ENCODE results near the gene SIGLEC5.

Gene SIGLEC5

DNA sequence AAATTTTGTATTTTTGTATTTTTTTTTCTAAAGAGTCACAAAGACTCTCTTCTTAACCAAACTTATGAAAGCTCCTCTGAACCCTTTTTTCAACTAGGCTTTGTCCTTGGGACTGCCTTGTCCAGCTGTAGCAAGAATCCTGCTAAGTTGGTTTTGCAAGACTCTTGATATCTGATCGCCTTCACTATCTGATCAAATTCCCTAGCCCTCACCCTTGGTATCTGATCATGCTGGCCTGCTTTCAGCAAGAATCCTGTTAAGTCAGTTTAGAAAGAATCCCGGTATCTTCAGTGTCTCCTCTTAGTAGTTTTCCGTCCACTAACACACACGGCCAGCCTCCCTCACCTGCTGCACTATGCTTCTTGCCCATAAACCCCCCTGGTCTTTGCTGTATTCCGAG lies 1.9 kb upstream of the SIGLEC5 start:
- DNase-seq (ENCODE audit: insufficient read length, low spot score) (no peak), FAIRE-seq (no peak)
- TF ChIP-seq POLR2AphosphoS5 (IDR thresholded peaks at IDR 0.05; ENCODE audit: low read depth, low read length) (no peak), SPI1 (IDR thresholded peaks at IDR 0.05; ENCODE audit: low read depth, low read length) (no peak), PAX5 (IDR thresholded peaks at IDR 0.05; ENCODE audit: insufficient read depth, low read length, severe bottlenecking) (no peak), POLR2A (IDR thresholded peaks at IDR 0.05; ENCODE audit: low read depth, low read length) (no peak), TAF1 (IDR thresholded peaks at IDR 0.05; ENCODE audit: low read depth, low read length) (no peak), POU2F2 (IDR thresholded peaks at IDR 0.05; ENCODE audit: low read depth, low read length) (no peak)

DNA sequence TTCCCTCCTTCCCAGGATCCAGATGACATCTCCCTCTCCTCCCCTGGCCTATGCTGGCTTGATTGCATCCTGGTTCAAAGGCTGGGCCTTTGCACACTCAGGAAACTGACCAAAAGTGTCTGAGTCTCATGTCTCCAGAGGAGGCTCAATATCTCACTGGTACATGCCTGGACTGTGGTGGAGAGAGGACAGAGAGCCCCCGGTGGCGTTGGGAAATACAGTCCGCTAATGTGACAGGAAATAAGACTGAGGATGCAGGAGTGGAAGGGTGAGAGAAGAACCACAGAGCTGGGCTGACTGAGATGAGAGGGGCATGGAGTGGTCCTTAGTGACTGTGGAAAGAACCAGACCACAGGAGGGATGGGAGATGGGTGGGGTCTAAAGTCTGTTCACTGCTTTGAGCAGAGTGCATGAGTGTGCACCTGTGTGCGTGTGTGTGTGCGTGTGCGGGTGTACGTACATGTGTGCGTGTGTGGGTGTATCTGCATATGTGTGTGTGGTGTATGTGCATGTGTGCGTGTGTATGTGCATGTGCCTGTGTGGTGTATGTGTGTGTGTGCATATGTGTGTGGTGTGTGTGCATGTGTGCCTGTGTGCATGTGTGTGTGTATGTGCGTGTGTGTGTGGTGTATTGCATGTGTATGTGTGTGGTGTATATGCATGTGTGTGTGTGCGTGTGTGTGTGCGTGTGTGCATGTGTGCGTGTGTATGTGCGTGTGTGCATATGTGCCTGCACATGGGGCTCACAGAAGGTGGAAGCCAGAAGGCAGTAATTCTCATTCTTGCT lies 1.9 kb downstream of the SIGLEC5 start:
- FAIRE-seq = peak; percentile 82
- DNase-seq (ENCODE audit: insufficient read length, low spot score) = no peak
- TF ChIP-seq TAF1 (IDR thresholded peaks at IDR 0.05; ENCODE audit: low read depth, low read length) = no peak
- no peak for TF ChIP-seq POU2F2 (IDR thresholded peaks at IDR 0.05; ENCODE audit: low read depth, low read length)
- TF ChIP-seq POLR2AphosphoS5 (IDR thresholded peaks at IDR 0.05; ENCODE audit: low read depth, low read length) = no peak
- no peak for TF ChIP-seq PAX5 (IDR thresholded peaks at IDR 0.05; ENCODE audit: insufficient read depth, low read length, severe bottlenecking)
- no peak for TF ChIP-seq SPI1 (IDR thresholded peaks at IDR 0.05; ENCODE audit: low read depth, low read length)
- TF ChIP-seq POLR2A (IDR thresholded peaks at IDR 0.05; ENCODE audit: low read depth, low read length) = no peak

DNA sequence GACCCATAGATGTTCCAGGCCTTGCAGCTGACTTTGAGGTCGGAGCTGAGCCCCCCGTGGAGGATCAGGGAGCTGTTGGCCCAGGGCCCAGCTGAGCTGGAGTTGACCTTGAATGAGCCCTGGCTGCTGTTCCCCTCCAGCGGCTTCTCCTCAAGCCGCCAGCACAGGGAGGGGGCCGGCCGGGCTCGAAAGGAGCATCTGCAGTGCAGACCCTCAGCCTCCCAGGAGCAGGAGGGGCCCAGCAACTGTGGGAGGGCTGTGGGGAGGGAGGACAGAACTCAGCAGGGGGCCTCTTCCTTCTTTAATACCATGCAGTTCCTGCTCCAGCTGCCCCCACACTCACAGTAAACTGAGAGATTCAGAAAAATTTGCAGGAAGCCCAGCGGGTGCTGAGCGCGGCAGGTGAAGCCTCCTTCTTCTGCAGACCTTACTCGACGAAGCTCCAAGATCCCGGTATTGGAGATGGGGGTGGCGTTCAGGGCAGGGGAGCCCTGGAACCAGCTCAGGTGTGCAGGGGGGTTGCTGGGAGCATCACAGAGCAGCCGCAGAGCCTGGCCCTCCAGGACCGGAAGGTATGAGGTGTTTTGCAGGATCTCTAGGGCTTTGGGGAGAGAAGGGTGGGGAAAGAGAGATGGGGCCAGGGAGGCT lies 2.6 kb downstream of the SIGLEC5 start:
- no peak for DNase-seq (ENCODE audit: insufficient read length, low spot score)
- no peak for FAIRE-seq
- TF ChIP-seq SPI1 (IDR thresholded peaks at IDR 0.05; ENCODE audit: low read depth, low read length) (no peak), PAX5 (IDR thresholded peaks at IDR 0.05; ENCODE audit: insufficient read depth, low read length, severe bottlenecking) (no peak), POU2F2 (IDR thresholded peaks at IDR 0.05; ENCODE audit: low read depth, low read length) (no peak), TAF1 (IDR thresholded peaks at IDR 0.05; ENCODE audit: low read depth, low read length) (no peak), POLR2A (IDR thresholded peaks at IDR 0.05; ENCODE audit: low read depth, low read length) (no peak), POLR2AphosphoS5 (IDR thresholded peaks at IDR 0.05; ENCODE audit: low read depth, low read length) (no peak)

DNA sequence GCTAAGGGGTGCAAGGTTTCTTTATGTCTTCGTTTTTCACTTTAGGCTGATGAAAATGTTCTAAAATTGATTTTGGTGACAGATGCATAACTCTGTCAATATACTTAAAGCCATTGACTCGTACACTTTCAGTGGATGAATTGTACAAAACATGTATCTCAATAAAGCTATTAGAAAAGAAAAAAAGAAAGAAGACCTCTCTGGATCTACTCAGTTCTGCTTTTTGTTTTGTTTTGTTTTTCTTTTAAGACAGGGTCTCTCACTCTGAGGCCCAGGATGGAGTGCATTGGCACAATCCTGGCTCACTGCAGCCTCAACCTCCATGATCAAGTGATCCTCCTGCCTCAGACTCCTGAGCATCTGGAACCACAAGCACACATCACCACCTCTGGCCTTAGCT lies 3.5 kb downstream of the SIGLEC5 start:
- no peak for DNase-seq (ENCODE audit: insufficient read length, low spot score)
- TF ChIP-seq SPI1 (IDR thresholded peaks at IDR 0.05; ENCODE audit: low read depth, low read length) = peak; percentile 63
- no peak for TF ChIP-seq POLR2A (IDR thresholded peaks at IDR 0.05; ENCODE audit: low read depth, low read length)
- no peak for TF ChIP-seq TAF1 (IDR thresholded peaks at IDR 0.05; ENCODE audit: low read depth, low read length)
- FAIRE-seq = no peak

DNA sequence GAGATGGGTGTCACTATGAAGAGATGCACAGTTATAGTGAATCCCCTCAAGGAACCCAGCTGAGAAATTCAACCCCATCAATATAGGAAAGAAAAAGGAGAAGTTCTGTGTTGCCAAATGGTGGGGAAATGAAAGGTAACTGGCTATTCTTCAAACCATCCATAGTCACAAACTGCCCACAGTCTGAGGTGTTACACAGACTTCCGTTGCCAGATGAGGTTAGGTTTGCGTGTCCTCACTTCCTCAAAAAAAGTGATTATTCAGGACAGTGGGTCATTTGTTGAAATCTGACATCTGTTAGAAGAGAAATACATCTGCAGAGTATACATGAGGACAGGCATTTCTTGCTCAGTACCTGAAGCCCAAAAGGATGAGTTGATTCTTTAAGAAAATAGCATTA lies 9.0 kb downstream of the SIGLEC5 start:
- peak; percentile 95 for FAIRE-seq
- peak; percentile 57 for DNase-seq (ENCODE audit: insufficient read length, low spot score)
- TF ChIP-seq SPI1 (IDR thresholded peaks at IDR 0.05; ENCODE audit: low read depth, low read length) = peak; percentile 98
- no peak for TF ChIP-seq TAF1 (IDR thresholded peaks at IDR 0.05; ENCODE audit: low read depth, low read length)
- no peak for TF ChIP-seq PAX5 (IDR thresholded peaks at IDR 0.05; ENCODE audit: insufficient read depth, low read length, severe bottlenecking)
- no peak for TF ChIP-seq POLR2A (IDR thresholded peaks at IDR 0.05; ENCODE audit: low read depth, low read length)
- TF ChIP-seq POU2F2 (IDR thresholded peaks at IDR 0.05; ENCODE audit: low read depth, low read length) = peak; percentile 71

DNA sequence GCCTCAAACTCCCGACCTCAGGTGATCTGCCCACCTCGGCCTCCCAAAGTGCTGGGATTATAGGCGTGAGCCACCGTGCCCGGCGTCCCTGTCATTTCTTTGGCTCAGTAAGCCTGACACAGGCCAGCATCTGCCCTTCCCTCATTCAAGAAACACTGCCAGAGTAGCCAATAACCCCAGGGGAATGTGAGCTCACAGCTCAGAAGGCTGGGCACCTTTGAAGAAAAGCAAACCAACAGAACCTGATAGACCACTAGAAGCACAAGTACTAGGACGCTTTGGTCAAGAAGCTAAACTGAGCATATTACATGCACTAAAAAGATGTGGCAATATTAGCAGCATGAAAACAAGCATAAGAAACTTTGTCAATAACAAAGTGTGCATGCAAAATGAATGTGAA lies 14.2 kb downstream of the SIGLEC5 start:
- DNase-seq (ENCODE audit: insufficient read length, low spot score) (no peak), FAIRE-seq (no peak)
- TF ChIP-seq TAF1 (IDR thresholded peaks at IDR 0.05; ENCODE audit: low read depth, low read length) (no peak), SPI1 (IDR thresholded peaks at IDR 0.05; ENCODE audit: low read depth, low read length) (no peak), POU2F2 (IDR thresholded peaks at IDR 0.05; ENCODE audit: low read depth, low read length) (no peak), POLR2A (IDR thresholded peaks at IDR 0.05; ENCODE audit: low read depth, low read length) (no peak), POLR2AphosphoS5 (IDR thresholded peaks at IDR 0.05; ENCODE audit: low read depth, low read length) (no peak), PAX5 (IDR thresholded peaks at IDR 0.05; ENCODE audit: insufficient read depth, low read length, severe bottlenecking) (no peak)

DNA sequence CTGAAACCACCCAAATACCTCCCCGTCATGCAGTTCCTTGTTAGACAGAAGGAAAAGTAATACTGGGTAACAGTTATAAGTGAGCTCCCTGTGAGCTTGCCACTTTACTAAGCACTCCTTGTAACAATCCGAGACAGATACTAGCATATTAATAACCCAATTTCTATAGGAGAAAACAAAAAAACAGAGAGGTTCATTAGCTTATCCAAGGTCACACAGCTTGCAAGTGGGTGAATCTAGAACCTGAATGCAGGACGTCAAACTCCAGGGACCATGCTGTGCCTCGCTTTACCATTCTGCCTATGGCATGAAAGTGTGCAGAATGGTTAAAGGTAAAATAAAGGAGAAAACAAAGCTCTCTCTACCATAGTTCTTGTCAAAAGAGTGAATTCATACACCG lies 15.4 kb downstream of the SIGLEC5 start:
- no peak for FAIRE-seq
- no peak for DNase-seq (ENCODE audit: insufficient read length, low spot score)
- TF ChIP-seq POLR2AphosphoS5 (IDR thresholded peaks at IDR 0.05; ENCODE audit: low read depth, low read length) (no peak), POU2F2 (IDR thresholded peaks at IDR 0.05; ENCODE audit: low read depth, low read length) (no peak), SPI1 (IDR thresholded peaks at IDR 0.05; ENCODE audit: low read depth, low read length) (no peak), TAF1 (IDR thresholded peaks at IDR 0.05; ENCODE audit: low read depth, low read length) (no peak), POLR2A (IDR thresholded peaks at IDR 0.05; ENCODE audit: low read depth, low read length) (no peak), PAX5 (IDR thresholded peaks at IDR 0.05; ENCODE audit: insufficient read depth, low read length, severe bottlenecking) (no peak)

DNA sequence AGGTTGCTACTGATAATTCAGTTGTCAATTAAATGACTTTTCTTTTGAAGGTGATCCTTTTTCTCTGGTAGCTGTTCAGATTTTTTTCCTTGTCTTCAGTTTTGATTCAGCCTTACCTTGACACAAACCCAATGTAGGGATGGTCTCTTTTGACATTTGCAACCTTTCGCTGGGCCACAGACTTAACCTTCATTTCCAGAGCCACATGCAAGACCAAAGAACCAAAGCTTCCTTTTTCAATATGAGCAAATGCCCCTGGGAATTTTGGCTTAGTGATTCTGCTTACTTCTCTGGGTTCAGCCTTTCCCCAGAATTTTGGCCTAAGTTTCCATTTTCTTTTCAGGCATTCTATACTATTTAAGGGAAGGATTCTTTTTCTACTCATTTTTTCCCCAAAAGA lies 19.6 kb downstream of the SIGLEC5 start:
- no peak for FAIRE-seq
- TF ChIP-seq PAX5 (IDR thresholded peaks at IDR 0.05; ENCODE audit: insufficient read depth, low read length, severe bottlenecking) (no peak), TAF1 (IDR thresholded peaks at IDR 0.05; ENCODE audit: low read depth, low read length) (no peak), POLR2AphosphoS5 (IDR thresholded peaks at IDR 0.05; ENCODE audit: low read depth, low read length) (no peak), SPI1 (IDR thresholded peaks at IDR 0.05; ENCODE audit: low read depth, low read length) (no peak), POLR2A (IDR thresholded peaks at IDR 0.05; ENCODE audit: low read depth, low read length) (no peak), POU2F2 (IDR thresholded peaks at IDR 0.05; ENCODE audit: low read depth, low read length) (no peak)
- DNase-seq (ENCODE audit: insufficient read length, low spot score) = no peak

DNA sequence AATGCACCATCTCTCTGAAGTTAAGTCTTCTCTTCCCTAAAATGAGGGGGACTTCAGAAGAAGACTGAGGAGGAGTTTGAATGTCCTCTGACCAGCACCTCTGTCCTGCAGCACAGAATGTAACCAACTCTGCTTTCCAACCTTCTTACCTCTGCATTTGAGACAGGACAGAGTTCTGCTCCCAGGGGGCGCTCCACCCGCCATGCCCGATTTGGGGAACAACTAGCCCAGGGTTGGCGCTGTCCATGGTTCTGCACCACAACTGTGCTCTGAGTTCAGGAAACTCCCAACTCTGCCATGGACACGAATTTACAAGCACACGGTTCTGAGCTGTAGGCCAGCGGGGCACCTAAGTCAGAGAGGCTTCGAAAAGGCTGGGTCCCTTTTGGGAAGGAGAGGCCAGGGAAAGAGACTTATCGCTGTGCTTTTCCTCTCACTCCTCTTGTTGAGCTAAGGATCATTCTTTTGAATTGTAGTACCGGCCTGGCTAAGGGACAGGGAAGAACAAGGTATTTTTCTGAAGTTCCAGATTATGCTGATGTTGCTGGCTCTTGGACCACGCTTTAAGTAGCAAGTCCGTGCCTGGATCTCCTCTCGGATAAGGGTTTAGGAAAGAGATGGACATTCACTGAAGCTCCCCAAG lies 22.2 kb downstream of the SIGLEC5 start:
- TF ChIP-seq TAF1 (IDR thresholded peaks at IDR 0.05; ENCODE audit: low read depth, low read length) = no peak
- no peak for TF ChIP-seq POLR2AphosphoS5 (IDR thresholded peaks at IDR 0.05; ENCODE audit: low read depth, low read length)
- no peak for TF ChIP-seq PAX5 (IDR thresholded peaks at IDR 0.05; ENCODE audit: insufficient read depth, low read length, severe bottlenecking)
- 0 out of 2 replicates have a peak, but pooled peaks have one; percentile 1 for TF ChIP-seq SPI1 (IDR thresholded peaks at IDR 0.05; ENCODE audit: low read depth, low read length)
- peak; percentile 69 for FAIRE-seq

More for the DNA sequence above, 22.2 kb downstream of the SIGLEC5 start:
- no peak for DNase-seq (ENCODE audit: insufficient read length, low spot score)
